ENCODE data around the gene NPBWR2.

DNA sequence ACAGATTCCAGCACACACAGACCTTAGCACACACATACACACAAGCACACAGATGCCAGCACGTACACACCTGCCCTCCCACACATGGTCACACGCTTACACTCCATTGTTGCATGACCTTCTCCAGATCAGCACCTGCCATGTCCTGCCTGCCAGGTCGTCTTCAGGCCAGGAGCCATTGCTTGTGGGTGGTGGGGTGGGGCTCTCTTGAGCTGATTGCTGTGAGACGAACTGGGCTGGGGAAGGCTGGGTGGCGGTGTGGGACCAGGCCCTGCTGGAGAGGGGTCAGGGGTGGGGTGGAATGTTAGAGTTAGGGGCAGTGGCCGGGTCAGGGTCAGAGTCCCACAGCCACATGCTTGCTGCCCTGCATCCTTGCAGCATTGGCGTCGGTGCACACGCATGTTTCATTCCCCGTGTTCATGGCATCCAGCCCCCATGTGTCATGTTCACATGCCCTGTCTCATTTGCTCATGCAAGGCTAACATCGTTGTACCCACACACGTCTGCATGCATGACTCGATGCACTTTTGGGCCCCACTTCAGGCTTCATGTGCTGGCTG lies 6.5 kb upstream of the NPBWR2 start:
- no peak for TF ChIP-seq EZH2 (IDR thresholded peaks at IDR 0.05; ENCODE audit: low read length, missing control alignments)
- TF ChIP-seq, protein P1, sequence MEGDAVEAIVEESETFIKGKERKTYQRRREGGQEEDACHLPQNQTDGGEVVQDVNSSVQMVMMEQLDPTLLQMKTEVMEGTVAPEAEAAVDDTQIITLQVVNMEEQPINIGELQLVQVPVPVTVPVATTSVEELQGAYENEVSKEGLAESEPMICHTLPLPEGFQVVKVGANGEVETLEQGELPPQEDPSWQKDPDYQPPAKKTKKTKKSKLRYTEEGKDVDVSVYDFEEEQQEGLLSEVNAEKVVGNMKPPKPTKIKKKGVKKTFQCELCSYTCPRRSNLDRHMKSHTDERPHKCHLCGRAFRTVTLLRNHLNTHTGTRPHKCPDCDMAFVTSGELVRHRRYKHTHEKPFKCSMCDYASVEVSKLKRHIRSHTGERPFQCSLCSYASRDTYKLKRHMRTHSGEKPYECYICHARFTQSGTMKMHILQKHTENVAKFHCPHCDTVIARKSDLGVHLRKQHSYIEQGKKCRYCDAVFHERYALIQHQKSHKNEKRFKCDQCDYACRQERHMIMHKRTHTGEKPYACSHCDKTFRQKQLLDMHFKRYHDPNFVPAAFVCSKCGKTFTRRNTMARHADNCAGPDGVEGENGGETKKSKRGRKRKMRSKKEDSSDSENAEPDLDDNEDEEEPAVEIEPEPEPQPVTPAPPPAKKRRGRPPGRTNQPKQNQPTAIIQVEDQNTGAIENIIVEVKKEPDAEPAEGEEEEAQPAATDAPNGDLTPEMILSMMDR (conservative IDR thresholded peaks at IDR 0.05 in 1 of 2, IDR thresholded peaks at IDR 0.05 in 1 of 2; ENCODE audit: low read depth in 1 of 2, low read length in 2 of 2), result no peak
